Subcutaneous preadipocyte (primary cell): ENCODE measurements around the gene SNX3. TPM values are rescaled to one million over a fixed set of nuclear protein-coding genes. Genes with fewer than 3 reads are reported as not detected.

Source experiments
- small RNA-seq: library from RNA; depleted of rRNA; stranded (forward); fragments of <200 nt; gene quantifications from one replicate; pipeline ENCODE3, GENCODE V24; 2012
- total RNA-seq: library from RNA; depleted of rRNA; stranded (reverse); fragments of >200 nt; gene quantifications from 2 replicates; pipeline ENCODE4 v1.2.3, GENCODE V29; 2012

Gene SNX3
- 115 and 157 TPM in 2 replicates for total RNA-seq

GRCh38 chr6:108260809-108261569 lies at the start of gene SNX3:
Gene SNX3, minus strand, starts transcription at chr6:108261040. Its CDS starts 119 bp downstream, at chr6:108260921.

GRCh38 chr6:108294727-108295625 lies 34.1 kb upstream of the SNX3 start, which contains the start of gene AFG1L:
Gene AFG1L, plus strand, starts transcription at chr6:108295054. Its CDS starts 26 bp downstream, at chr6:108295080.

GRCh38 chr6:108165714-108166663 lies 94.9 kb downstream of the SNX3 start, which contains the start of gene NR2E1:
Gene NR2E1, plus strand, starts transcription at chr6:108166022. Its CDS starts 744 bp downstream, at chr6:108166766.

Small RNAs within 50 kb of the gene (small RNA-seq; reads per million reads assigned to genes)
- not detected for gene RNA5SP212
- gene RNU6-1144P: 0.33 reads per million, percentile 12 among the genes with 10 or more reads in this experiment
- not detected for gene Z98742.2

Other genes starting within 250 kb of the SNX3 start
- gene OSTM1, start 186.3 kb downstream of the SNX3 start, total RNA-seq: 11.8 and 19.0 TPM in 2 replicates
- not detected in 2 replicates for gene NR2E1, start 95.0 kb downstream of the SNX3 start, total RNA-seq
- 5.1 and 6.8 TPM in 2 replicates for gene AFG1L, start 34.0 kb upstream of the SNX3 start, total RNA-seq